ENCODE data around the gene TMEM176A. TPM values are rescaled to one million over a fixed set of nuclear protein-coding genes. Genes with fewer than 3 reads are reported as not detected.

Gene TMEM176A
- total and polyA plus RNA-seq, 2 of the 8 experiments (the other 6 are each of a cell fraction or from before 2014, with no cell fraction given), result 1.3 to 1.5 TPM

- no peak for TF ChIP-seq SIN3A (conservative IDR thresholded peaks at IDR 0.05 in 1 of 2, IDR thresholded peaks at IDR 0.05 in 1 of 2; ENCODE audit: low read depth in 1 of 2, low read length in 2 of 2)
- no peak for TF ChIP-seq E2F6 (IDR thresholded peaks at IDR 0.05)
- no peak for TF ChIP-seq TAF7 (optimal IDR thresholded peaks at IDR 0.05; ENCODE audit: borderline replicate concordance, low read depth, low read length)
- no peak for TF ChIP-seq CBX8 (IDR thresholded peaks at IDR 0.05; ENCODE audit: borderline replicate concordance, low read depth, low read length)
Observed at GRCh38 chr7:150753239-150753638, 47.3 kb upstream of the TMEM176A start (continued).
